Muscle layer of duodenum (tissue), 2 donors: ENCODE results near the gene CASQ2.

Source experiments
- H3K27ac ChIP-seq: one replicate; pipeline ENCODE4 v1.7.0; 2013; ENCODE audit warnings: mild to moderate bottlenecking, low read length
- H3K27me3 ChIP-seq: one replicate; pipeline ENCODE4 v1.7.0; 2013; ENCODE audit warnings: low read depth, mild to moderate bottlenecking, control low read depth, low read length
- H3K36me3 ChIP-seq, 2 donors: one replicate each; pipeline ENCODE4 v1.7.0; 2013; ENCODE audit warnings: low read length in 2 of 2, control low read depth in 1 of 2, mild to moderate bottlenecking in 1 of 2; ENCODE audit not compliant: insufficient read depth in 2 of 2, control insufficient read depth in 1 of 2
- H3K4me1 ChIP-seq, 2 donors: one replicate each; pipeline ENCODE4 v1.7.0; 2013; ENCODE audit warnings: low read length in 2 of 2, mild to moderate bottlenecking in 2 of 2, control low read depth in 1 of 2, moderate library complexity in 1 of 2; ENCODE audit not compliant: insufficient read depth in 2 of 2, control insufficient read depth in 1 of 2
- H3K4me3 ChIP-seq, 2 donors: one replicate each; pipeline ENCODE4 v1.7.0; 2013; ENCODE audit warnings: low read length in 2 of 2, low read depth in 1 of 2, mild to moderate bottlenecking in 1 of 2
- H3K9me3 ChIP-seq, 2 donors: one replicate each; pipeline ENCODE4 v1.7.0; 2013; ENCODE audit warnings: low read length in 2 of 2, control low read depth in 1 of 2, mild to moderate bottlenecking in 1 of 2; ENCODE audit not compliant: control insufficient read depth in 1 of 2
- donor health status: healthy.

CASQ2 gene

GRCh38 chr1:115797486-115797885 lies 29.0 kb upstream of the CASQ2 start:
- Histone ChIP-seq H3K27me3 (no peaks in the 10 kb centered on the region), H3K36me3 (no peaks in the 10 kb centered on the region), H3K9me3 (no peaks in the 10 kb centered on the region), H3K4me1 (no peaks in the 10 kb centered on the region), H3K27ac (no peak overlapping the region), H3K4me3 (no peak overlapping the region)

- Histone ChIP-seq H3K4me1 (no peaks in the 10 kb centered on the region), H3K27ac (no peak overlapping the region), H3K4me3 (no peak overlapping the region), H3K36me3 (no peaks in the 10 kb centered on the region), H3K27me3 (no peaks in the 10 kb centered on the region), H3K9me3 (no peaks in the 10 kb centered on the region)
Measured at GRCh38 chr1:115796897-115797296, 28.4 kb upstream of the CASQ2 start.

GRCh38 chr1:115796036-115796435 lies 27.5 kb upstream of the CASQ2 start:
- Histone ChIP-seq H3K27ac (no peak overlapping the region), H3K9me3 (no peaks in the 10 kb centered on the region), H3K27me3 (no peaks in the 10 kb centered on the region), H3K4me1 (no peaks in the 10 kb centered on the region), H3K4me3 (no peak overlapping the region), H3K36me3 (no peaks in the 10 kb centered on the region)

- no peaks in the 10 kb centered on the region for H3K9me3 ChIP-seq
- no peaks in the 10 kb centered on the region for H3K27me3 ChIP-seq
- no peaks in the 10 kb centered on the region for H3K36me3 ChIP-seq
- H3K4me3 ChIP-seq: no peak overlapping the region
- H3K4me1 ChIP-seq: no peaks in the 10 kb centered on the region
- H3K27ac ChIP-seq: no peak overlapping the region
Measured at GRCh38 chr1:115794976-115795639, 26.6 kb upstream of the CASQ2 start.

GRCh38 chr1:115793162-115793561 lies 24.6 kb upstream of the CASQ2 start:
- Histone ChIP-seq H3K4me3 (no peak overlapping the region), H3K27ac (no peak overlapping the region), H3K27me3 (no peaks in the 10 kb centered on the region), H3K4me1 (no peaks in the 10 kb centered on the region), H3K36me3 (no peaks in the 10 kb centered on the region), H3K9me3 (no peaks in the 10 kb centered on the region)

DNA sequence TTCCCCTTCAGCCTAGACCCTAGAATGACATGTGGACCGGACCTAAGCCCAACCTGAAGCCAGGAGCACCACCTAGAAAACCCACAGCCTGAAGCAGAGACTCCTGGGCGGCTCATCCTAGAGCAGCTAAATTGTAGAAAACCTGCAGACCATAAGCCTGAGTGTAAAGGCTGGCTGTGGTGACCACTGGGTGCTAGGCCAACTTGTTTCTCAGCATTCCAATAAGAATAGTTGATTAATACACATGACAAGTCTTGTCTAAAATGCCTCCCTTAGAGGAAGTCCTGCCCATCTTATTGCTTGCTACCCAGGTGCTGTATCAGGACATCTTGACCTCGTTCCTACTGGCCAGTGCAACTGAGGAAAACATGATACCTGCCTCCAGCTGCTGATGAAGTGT lies 23.3 kb upstream of the CASQ2 start:
- no peaks in the 10 kb centered on the region for H3K9me3 ChIP-seq
- no peaks in the 10 kb centered on the region for H3K27me3 ChIP-seq
- no peaks in the 10 kb centered on the region for H3K4me1 ChIP-seq
- no peak overlapping the region for H3K27ac ChIP-seq
- H3K36me3 ChIP-seq: no peaks in the 10 kb centered on the region
- H3K4me3 ChIP-seq: no peak overlapping the region

DNA sequence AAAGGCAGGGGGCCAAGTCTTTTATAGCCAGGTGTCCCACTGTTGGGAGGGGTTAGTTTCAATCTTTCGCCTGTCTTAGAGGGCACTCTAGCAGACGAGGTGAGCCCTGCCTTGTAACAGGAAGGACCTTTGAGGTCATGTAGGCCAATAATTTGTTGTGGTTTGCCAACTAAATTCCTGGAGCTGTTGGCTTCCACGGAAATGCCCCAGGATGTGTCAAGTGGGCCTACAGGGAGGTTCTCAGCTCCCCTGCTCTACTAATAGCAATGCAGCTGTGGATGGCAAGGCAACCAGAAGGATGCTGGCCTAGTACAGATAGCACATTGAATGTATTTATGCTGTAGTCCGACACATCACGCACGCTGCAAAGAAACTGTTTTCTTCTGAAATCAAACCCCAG lies 22.3 kb upstream of the CASQ2 start:
- H3K4me1 ChIP-seq: no peaks in the 10 kb centered on the region
- no peaks in the 10 kb centered on the region for H3K36me3 ChIP-seq
- H3K9me3 ChIP-seq: no peaks in the 10 kb centered on the region

GRCh38 chr1:115790356-115790755 lies 21.8 kb upstream of the CASQ2 start:
- H3K27me3 ChIP-seq: no peaks in the 10 kb centered on the region
- H3K9me3 ChIP-seq: no peaks in the 10 kb centered on the region
- H3K27ac ChIP-seq: no peak overlapping the region
- H3K4me3 ChIP-seq: no peak overlapping the region
- no peaks in the 10 kb centered on the region for H3K4me1 ChIP-seq
- no peaks in the 10 kb centered on the region for H3K36me3 ChIP-seq

More for the DNA sequence above, 22.3 kb upstream of the CASQ2 start:
- no peak overlapping the region for H3K4me3 ChIP-seq
- no peak overlapping the region for H3K27ac ChIP-seq
- no peaks in the 10 kb centered on the region for H3K27me3 ChIP-seq

- no peak overlapping the region for H3K27ac ChIP-seq
- H3K36me3 ChIP-seq: no peaks in the 10 kb centered on the region
- no peaks in the 10 kb centered on the region for H3K9me3 ChIP-seq
- no peaks in the 10 kb centered on the region for H3K4me1 ChIP-seq
- no peak overlapping the region for H3K4me3 ChIP-seq
- H3K27me3 ChIP-seq: no peaks in the 10 kb centered on the region
Measured at GRCh38 chr1:115783311-115783710, 14.8 kb upstream of the CASQ2 start.

DNA sequence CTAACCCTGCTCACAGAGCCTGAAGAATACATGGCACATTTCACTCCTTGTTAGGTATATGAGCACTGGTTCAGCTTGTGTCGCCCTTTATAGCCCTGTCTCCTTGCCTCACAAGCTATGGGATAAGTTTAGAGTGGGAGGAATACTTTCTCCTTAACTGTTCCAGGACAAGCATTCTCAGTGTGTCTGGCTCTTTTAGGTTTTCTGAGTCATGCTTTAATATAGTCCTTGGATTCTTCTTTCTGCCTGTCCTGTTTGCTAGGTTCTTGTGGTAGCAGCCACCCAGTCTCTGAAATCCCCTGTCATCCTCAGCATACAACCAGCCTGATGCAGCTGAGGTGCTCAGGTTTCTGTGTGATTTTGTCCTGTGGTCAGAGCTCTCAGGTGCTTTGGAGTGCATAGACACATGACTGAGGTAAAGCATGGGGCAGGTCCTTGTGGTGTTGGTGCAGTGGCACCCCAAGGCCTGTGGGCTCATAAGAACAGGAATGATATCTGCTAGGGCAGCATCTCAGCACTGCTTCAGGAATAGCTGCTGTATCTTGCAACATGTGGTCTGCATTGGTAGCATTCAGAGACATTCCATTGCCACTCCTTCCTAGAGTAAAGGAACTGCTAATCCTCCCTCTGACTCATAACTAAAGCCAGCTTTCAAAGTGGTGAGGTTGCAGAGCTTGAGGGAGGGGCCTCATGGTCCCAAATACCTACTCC lies 14.2 kb upstream of the CASQ2 start:
- H3K4me3 ChIP-seq: no peak overlapping the region
- no peak overlapping the region for H3K27ac ChIP-seq
- H3K9me3 ChIP-seq: no peaks in the 10 kb centered on the region
- no peaks in the 10 kb centered on the region for H3K4me1 ChIP-seq
- H3K27me3 ChIP-seq: no peaks in the 10 kb centered on the region
- H3K36me3 ChIP-seq: no peaks in the 10 kb centered on the region

- Histone ChIP-seq H3K36me3 (no peaks in the 10 kb centered on the region), H3K9me3 (no peaks in the 10 kb centered on the region), H3K4me1 (no peaks in the 10 kb centered on the region), H3K27me3 (no peaks in the 10 kb centered on the region), H3K27ac (no peak overlapping the region), H3K4me3 (no peak overlapping the region)
Measured at GRCh38 chr1:115781851-115782250, 13.3 kb upstream of the CASQ2 start.

DNA sequence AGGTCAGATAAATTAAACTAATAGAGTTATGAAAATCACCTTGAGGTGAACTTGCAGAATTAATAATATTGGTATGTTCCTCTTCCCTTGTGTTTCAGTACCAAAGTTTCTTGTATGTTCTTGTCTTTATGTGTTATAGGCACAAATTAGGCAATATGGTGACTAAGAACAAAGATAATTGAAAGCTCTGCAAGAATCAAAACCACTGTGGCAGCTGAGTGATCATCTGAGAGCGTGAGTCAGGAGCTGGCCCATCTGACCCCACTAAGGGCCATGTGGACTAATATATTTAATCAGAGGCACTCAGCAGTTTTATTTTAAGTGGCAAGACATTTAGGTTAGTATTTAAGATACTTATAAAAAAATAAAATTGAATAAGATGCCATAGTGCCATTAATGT lies 12.8 kb upstream of the CASQ2 start:
- no peak overlapping the region for H3K4me3 ChIP-seq
- no peaks in the 10 kb centered on the region for H3K27me3 ChIP-seq
- H3K9me3 ChIP-seq: no peaks in the 10 kb centered on the region
- no peaks in the 10 kb centered on the region for H3K4me1 ChIP-seq
- no peaks in the 10 kb centered on the region for H3K36me3 ChIP-seq
- H3K27ac ChIP-seq: no peak overlapping the region
